H1 (cell line): ENCODE measurements around the gene NELFB. TPM values are rescaled to one million over a fixed set of nuclear protein-coding genes. Genes with fewer than 3 reads are reported as not detected.

ENCODE experiments used
- CTCF ChIA-PET: fragments of 300-600 bp; sonication (Branson Sonifier 250); formaldehyde crosslinking; loops from one replicate; lab custom pipeline; 2021; ENCODE audit not compliant: partially characterized antibody; lab: Charles Lee
- POLR2A ChIA-PET: fragments of 300-600 bp; sonication (Branson Sonifier 250); formaldehyde crosslinking; loops from one replicate; lab custom pipeline; 2021; ENCODE audit warnings: inconsistent platforms; ENCODE audit not compliant: partially characterized antibody; lab: Charles Lee
- DNase-seq, 2 experiments: peaks; one replicate each; pipeline versions ENCODE4 v3.0.0 to v3.0.0-alpha.2; 2010 to 2022; ENCODE audit warnings: low spot score in 2 of 2, low read depth in 1 of 2, mixed read lengths in 1 of 2
- FAIRE-seq: peaks from 2 replicates; lab custom pipeline; 2011; peaks lifted over from hg19 to GRCh38; lab: Jason Lieb, UNC
- H2AFZ ChIP-seq: 2 replicates; pipeline ENCODE4 v1.8.1; 2012; ENCODE audit warnings: low read length, inconsistent platforms
- H2AK5ac ChIP-seq: 2 replicates; pipeline ENCODE4 v1.6.1; 2013; ENCODE audit warnings: low read depth, low read length
- H2BK120ac ChIP-seq: replicated peaks from 2 replicates; pipeline ENCODE3; 2013; ENCODE audit warnings: low read depth, low read length, inconsistent platforms
- H2BK12ac ChIP-seq: 2 replicates; pipeline ENCODE4 v1.6.1; 2013; ENCODE audit warnings: low read depth, low read length
- H2BK15ac ChIP-seq: 2 replicates; pipeline ENCODE4 v1.6.1; 2013; ENCODE audit warnings: low read length
- H2BK20ac ChIP-seq: 2 replicates; pipeline ENCODE4 v1.6.1; 2013; ENCODE audit warnings: low read length
- H2BK5ac ChIP-seq: 2 replicates; pipeline ENCODE4 v1.6.1; 2013; ENCODE audit warnings: low read depth, low read length
- H3K14ac ChIP-seq: 2 replicates; pipeline ENCODE4 v1.6.1; 2013; ENCODE audit warnings: inconsistent platforms; ENCODE audit not compliant: insufficient read length
- H3K18ac ChIP-seq: 2 replicates; pipeline ENCODE4 v1.6.1; 2013; ENCODE audit warnings: low read length; ENCODE audit errors: extremely low read depth
- H3K23ac ChIP-seq: 2 replicates; pipeline ENCODE4 v1.6.1; 2013; ENCODE audit warnings: inconsistent platforms; ENCODE audit not compliant: insufficient read length
- H3K23me2 ChIP-seq: 2 replicates; pipeline ENCODE4 v1.6.1; 2013; ENCODE audit warnings: low read depth, low read length
- H3K27ac ChIP-seq: 2 replicates; pipeline ENCODE4 v1.6.1; 2011; ENCODE audit warnings: low read depth, low read length, inconsistent platforms
- H3K27me3 ChIP-seq, 4 experiments: replicated peaks in 1 of 4; 1 replicate in 1 of 4; 2 replicates in 3 of 4; pipeline versions ENCODE4 v1.6.1 to v1.8.1; 2011 to 2013; ENCODE audit warnings: low read length in 3 of 4, mild to moderate bottlenecking in 3 of 4, inconsistent platforms in 2 of 4, mixed read lengths in 2 of 4, moderate library complexity in 1 of 4; ENCODE audit not compliant: control insufficient read depth in 3 of 4, insufficient read depth in 3 of 4; ENCODE audit errors: extremely low read depth in 1 of 4
- H3K36me3 ChIP-seq, 4 experiments: 2 replicates each; pipeline versions ENCODE4 v1.6.1 to v1.8.1; 2011 to 2013; ENCODE audit warnings: mild to moderate bottlenecking in 4 of 4, low read length in 3 of 4, moderate library complexity in 2 of 4, control low read depth in 1 of 4, inconsistent platforms in 1 of 4; ENCODE audit not compliant: insufficient read depth in 4 of 4, control insufficient read depth in 2 of 4
- H3K4ac ChIP-seq: replicated peaks from 2 replicates; pipeline ENCODE3; 2013; ENCODE audit warnings: low read length, low read depth, mixed read lengths, inconsistent platforms; ENCODE audit not compliant: insufficient read length
- H3K4me1 ChIP-seq, 4 experiments: replicated peaks in 1 of 4; 1 replicate in 1 of 4; 2 replicates in 3 of 4; pipeline versions ENCODE4 v1.6.1 to v1.8.1; 2011 to 2013; ENCODE audit warnings: low read length in 3 of 4, inconsistent platforms in 2 of 4, mixed read lengths in 1 of 4; ENCODE audit not compliant: insufficient read depth in 4 of 4, control insufficient read depth in 3 of 4
- H3K4me2 ChIP-seq, 2 experiments: 2 replicates each; pipeline versions ENCODE4 v1.6.1 to v1.8.1; 2011 to 2013; ENCODE audit warnings: low read depth in 2 of 2, low read length in 2 of 2, control low read depth in 1 of 2, inconsistent platforms in 1 of 2, mild to moderate bottlenecking in 1 of 2; ENCODE audit not compliant: insufficient read depth in 1 of 2
- H3K4me3 ChIP-seq, 4 experiments: fragments of 200-600, 300-600 bp in 1 of 4; sonication (generic), shearing (Covaris generic), sonication (Bioruptor Twin) in 1 of 4; 2 replicates each; pipeline versions ENCODE4 v1.5.1 to v1.8.1; 2011 to 2016; ENCODE audit warnings: low read length in 4 of 4, low read depth in 3 of 4, control low read depth in 2 of 4, inconsistent platforms in 2 of 4, mild to moderate bottlenecking in 2 of 4, mixed read lengths in 1 of 4, moderate library complexity in 1 of 4; ENCODE audit not compliant: insufficient read depth in 2 of 4; ENCODE audit errors: extremely low read depth in 1 of 4
- H3K56ac ChIP-seq: replicated peaks from 2 replicates; pipeline ENCODE3; 2013; ENCODE audit warnings: low read depth, mild to moderate bottlenecking, mixed read lengths, low read length, inconsistent platforms; ENCODE audit not compliant: insufficient read length
- H3K79me1 ChIP-seq: 2 replicates; pipeline ENCODE4 v1.6.1; 2013; ENCODE audit warnings: low read depth, low read length, control low read depth
- H3K79me2 ChIP-seq, 2 experiments: 2 replicates each; pipeline versions ENCODE4 v1.6.1 to v1.8.1; 2012 to 2013; ENCODE audit warnings: low read length in 2 of 2, mild to moderate bottlenecking in 2 of 2, inconsistent platforms in 1 of 2; ENCODE audit not compliant: insufficient read depth in 2 of 2, control insufficient read depth in 1 of 2
- H3K9ac ChIP-seq, 4 experiments: replicated peaks in 1 of 4; 1 replicate in 1 of 4; 2 replicates in 3 of 4; pipeline versions ENCODE4 v1.6.1 to v1.8.1; 2011 to 2013; ENCODE audit warnings: low read depth in 3 of 4, low read length in 3 of 4, control low read depth in 2 of 4, mild to moderate bottlenecking in 2 of 4, moderate library complexity in 2 of 4, inconsistent platforms in 1 of 4; ENCODE audit errors: extremely low read depth in 1 of 4
- H3K9me3 ChIP-seq, 2 experiments: 2 replicates each; pipeline versions ENCODE4 v1.6.1 to v1.8.1; 2012 to 2013; ENCODE audit warnings: mild to moderate bottlenecking in 2 of 2, moderate library complexity in 2 of 2, control low read depth in 1 of 2, inconsistent platforms in 1 of 2, low read depth in 1 of 2, low read length in 1 of 2, mixed read lengths in 1 of 2; ENCODE audit not compliant: insufficient read depth in 2 of 2
- H4K20me1 ChIP-seq, 2 experiments: replicated peaks in 1 of 2; 2 replicates each; pipeline versions ENCODE3 to v1.8.1; 2011 to 2013; ENCODE audit warnings: inconsistent platforms in 2 of 2, low read length in 2 of 2, mild to moderate bottlenecking in 1 of 2; ENCODE audit not compliant: insufficient read depth in 2 of 2, control insufficient read depth in 1 of 2
- H4K5ac ChIP-seq: 2 replicates; pipeline ENCODE4 v1.6.1; 2013; ENCODE audit warnings: low read length, low read depth, mixed read lengths, inconsistent platforms; ENCODE audit not compliant: insufficient read length
- H4K8ac ChIP-seq: 2 replicates; pipeline ENCODE4 v1.8.0; 2013; ENCODE audit warnings: mild to moderate bottlenecking, moderate library complexity, low read length, inconsistent platforms; ENCODE audit not compliant: insufficient read depth; ENCODE audit errors: extremely low read depth
- H4K91ac ChIP-seq: replicated peaks from 2 replicates; pipeline ENCODE3; 2013; ENCODE audit warnings: low read length, mixed read lengths, inconsistent platforms; ENCODE audit not compliant: insufficient read length
- ATF3 ChIP-seq: IDR thresholded peaks from 2 replicates; pipeline ENCODE4 v1.6.1; 2011; ENCODE audit warnings: low read depth, mild to moderate bottlenecking, low read length; ENCODE audit not compliant: insufficient read depth
- BACH1 ChIP-seq: IDR thresholded peaks from 2 replicates; pipeline ENCODE4 v1.6.1; 2012; ENCODE audit warnings: low read length, improper control_type of control experiment
- CHD2 ChIP-seq: IDR thresholded peaks from 2 replicates; pipeline ENCODE4 v1.6.1; 2012; ENCODE audit warnings: low read length, improper control_type of control experiment
- CREB1 ChIP-seq: IDR thresholded peaks from 2 replicates; pipeline ENCODE4 v1.6.1; 2012; ENCODE audit warnings: inconsistent platforms
- EGR1 ChIP-seq: IDR thresholded peaks from 2 replicates; pipeline ENCODE4 v1.6.1; 2011; ENCODE audit warnings: low read depth, low read length, borderline replicate concordance
- EZH2 ChIP-seq: fragments of 200-600 bp; sonication (generic); IDR thresholded peaks from 2 replicates; pipeline ENCODE4 v1.7.1; 2012; ENCODE audit warnings: low read depth, mild to moderate bottlenecking, moderate library complexity, low read length, inconsistent platforms; ENCODE audit not compliant: severe bottlenecking
- KDM4A ChIP-seq: IDR thresholded peaks from one replicate; pipeline ENCODE4 v1.7.1; 2012; ENCODE audit warnings: low read depth, mild to moderate bottlenecking, moderate library complexity, low read length, inconsistent platforms; ENCODE audit not compliant: severe bottlenecking
- KDM5A ChIP-seq: fragments of 200-600 bp; IDR thresholded peaks from 2 replicates; pipeline ENCODE4 v1.7.1; 2012; ENCODE audit warnings: mild to moderate bottlenecking, low read length, inconsistent platforms, mixed read lengths
- PHF8 ChIP-seq: fragments of 200-600 bp; sonication (generic); conservative IDR thresholded peaks from 2 replicates; pipeline ENCODE4 v1.7.1; 2012; ENCODE audit warnings: low read depth, mild to moderate bottlenecking, inconsistent platforms, low read length, moderate library complexity
- POLR2AphosphoS5 ChIP-seq: IDR thresholded peaks from 2 replicates; pipeline ENCODE4 v1.6.1; 2011; ENCODE audit warnings: low read depth, low read length
- TAF1 ChIP-seq: IDR thresholded peaks from 2 replicates; pipeline ENCODE4 v1.6.1; 2011; ENCODE audit warnings: mild to moderate bottlenecking, low read depth, low read length
- TAF7 ChIP-seq: optimal IDR thresholded peaks from 2 replicates; pipeline ENCODE3; 2011; ENCODE audit warnings: low read depth, mild to moderate bottlenecking, inconsistent platforms, low read length, moderate library complexity, borderline replicate concordance
- TEAD4 ChIP-seq: IDR thresholded peaks from 2 replicates; pipeline ENCODE4 v1.6.1; 2012; ENCODE audit warnings: low read depth, low read length, inconsistent platforms, mixed read lengths
- WGBS, 2 experiments: shearing (Covaris generic) in 1 of 2; methylation state at CpG; one replicate each; pipeline versions ENCODE4 v1.1.6 to v1.1.7; 2013 to 2015; ENCODE audit warnings: low lambda C conversion rate in 2 of 2, mixed read lengths in 2 of 2, inconsistent platforms in 1 of 2, low coverage in 1 of 2, missing lambda C conversion rate in 1 of 2; ENCODE audit not compliant: insufficient replicate concordance in 2 of 2, insufficient coverage in 1 of 2, insufficient read length in 1 of 2; ENCODE audit errors: extremely low coverage in 1 of 2, missing lambda C conversion rate in 1 of 2; 5-methylcytosine and 5-hydroxymethylcytosine counted together
- polyA plus RNA-seq, 7 experiments: library from polyadenylated mRNA; depleted of rRNA in 3 of 7; stranded (reverse) in 5 of 7; unstranded in 2 of 7; fragments of >200 nt in 5 of 7; fragments of 200-250 nt in 2 of 7; gene quantifications; 1 replicate in 5 of 7; 2 replicates in 1 of 7; 4 replicates in 1 of 7; pipeline versions ENCODE4 v1.2.1 to v1.2.3, GENCODE V29; 2011 to 2013; ENCODE audit warnings: missing spikeins in 2 of 7, mixed read lengths in 2 of 7
- total RNA-seq: library from RNA; stranded (reverse); fragmentation: NEBNext Ultra II Directional; extraction: Animal tissue kit (Norgen Biotek cat#: 25700); gene quantifications from 2 replicates; pipeline ENCODE4 v1.2.1, GENCODE V29; 2021

NELFB gene
- total and polyA plus RNA-seq, 2 of the 8 experiments (the other 6 are each of a cell fraction or from before 2014, with no cell fraction given): 57.6 to 78.0 TPM

DNA sequence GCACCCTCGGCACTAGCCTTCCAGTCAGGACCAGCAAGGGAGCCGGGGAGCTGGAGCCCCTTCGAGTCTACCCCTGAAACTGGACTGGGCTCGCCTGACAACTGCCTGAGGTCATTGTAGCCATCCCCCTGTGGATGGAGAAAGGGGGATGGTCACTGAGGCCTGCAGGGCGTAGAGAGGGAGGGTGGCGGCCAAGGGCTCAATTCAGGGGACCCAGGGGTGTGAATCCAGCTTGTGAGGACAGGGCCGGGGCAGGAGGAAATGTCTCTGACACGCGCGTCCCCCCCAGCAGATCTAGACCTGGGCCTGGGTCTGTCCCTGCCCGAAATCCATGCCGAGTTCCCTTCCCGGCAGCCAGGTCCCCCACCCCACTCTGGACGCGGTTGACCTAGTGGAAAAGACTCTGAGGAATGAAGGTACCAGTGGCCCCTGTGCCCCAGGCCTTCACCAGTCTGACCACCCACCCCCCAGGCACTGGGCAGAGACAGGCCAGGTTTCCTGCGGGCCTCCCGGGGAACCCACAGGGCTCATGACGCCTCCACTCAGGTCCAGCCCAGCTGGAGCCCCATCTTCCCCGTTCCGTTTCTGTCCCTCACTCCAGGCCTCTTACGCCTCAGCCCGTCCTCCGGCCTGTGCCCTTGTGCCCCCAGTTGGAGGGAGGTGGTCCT lies 23.6 kb upstream of the NELFB start:
- ChIA-PET CTCF (interaction anchor here (0.8 to 20.2 kb wide), 5 partner anchors 11 to 202 kb away, joined by 3 to 204 read pairs (median 5); partner anchors contain the start of genes ANAPC2 and SSNA1), POLR2A (interaction anchor here (0.7 to 69.9 kb wide), 4 partner anchors 9 to 25 kb away, joined by 3 to 1462 read pairs (median 5); partner anchors contain the start of genes NELFB, STPG3, TOR4A and TUBB4B)
- Histone ChIP-seq H3K4ac (no peak overlapping the region), H2BK120ac (no peak overlapping the region), H3K23ac (no peak overlapping the region), H4K91ac (no peak overlapping the region), H2AK5ac (no peak overlapping the region), H4K8ac (peak overlapping the region; percentile 71), H3K79me1 (no peaks in the 10 kb centered on the region), H3K36me3 (no peaks in the 10 kb centered on the region), H3K9ac (no peak overlapping the region), H4K20me1 (peaks cover 0 to 1% of the 10 kb centered on the region in 2 experiments), H3K4me3 (no peak overlapping the region), H4K5ac (no peak overlapping the region), H3K9me3 (no peaks in the 10 kb centered on the region), H3K18ac (no peak overlapping the region), H3K27ac (no peak overlapping the region), H3K4me1 (peaks cover 0 to 16% (median 4%) of the 10 kb centered on the region in 4 experiments; a peak in 5 of 7 replicates), H3K23me2 (no peaks in the 10 kb centered on the region), H2BK15ac (no peak overlapping the region), H2BK12ac (no peak overlapping the region), H2BK5ac (no peak overlapping the region), H2BK20ac (no peak overlapping the region), H3K4me2 (no peak overlapping the region), H3K79me2 (no peaks in the 10 kb centered on the region), H2AFZ (no peak overlapping the region), H3K27me3 (no peaks in the 10 kb centered on the region; a peak in 1 of 7 replicates), H3K56ac (no peak overlapping the region), H3K14ac (no peak overlapping the region)
- DNase-seq (no peak), FAIRE-seq (no peak)
- 87% methylated on average over 17 of the region's 23 CpGs; no CpG with 5 or more reads in 1 of the 2 experiments for WGBS, 2 experiments
- TF ChIP-seq CHD2 (no peak), POLR2AphosphoS5 (no peak), TEAD4 (no peak), CREB1 (no peak), KDM5A (no peak), PHF8 (no peak), KDM4A (no peak), TAF7 (no peak), TAF1 (no peak), EZH2 (no peak), ATF3 (no peak), BACH1 (no peak), EGR1 (no peak)
